ENCODE measurements around the gene SLC30A7. TPM values are rescaled to one million over a fixed set of nuclear protein-coding genes. Genes with fewer than 3 reads are reported as not detected.

The SLC30A7 gene
- total and polyA plus RNA-seq, 2 of the 13 experiments (the other 11 are each of a cell fraction or from before 2014, with no cell fraction given), result 8.3 to 40.8 TPM

DNA sequence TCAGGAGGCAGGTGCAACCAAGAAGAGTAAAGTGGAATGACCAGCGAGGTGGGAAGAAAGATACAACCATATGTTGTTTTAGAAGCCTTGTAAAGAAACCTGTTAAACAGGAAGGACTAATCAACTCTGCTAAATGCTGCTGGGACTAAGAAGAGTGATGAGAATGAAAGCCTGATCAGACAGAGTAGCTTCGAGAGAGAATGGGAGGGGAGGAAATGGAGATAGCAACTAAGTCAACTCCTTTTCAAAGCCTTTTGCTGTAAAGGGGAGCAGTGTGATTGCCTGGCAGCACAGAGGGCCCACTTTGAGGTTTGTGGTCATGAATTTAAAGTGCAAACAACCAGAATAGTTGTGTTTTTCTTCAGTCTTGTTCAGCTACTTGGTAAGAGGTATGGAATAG is 31.4 kb downstream of the SLC30A7 start:
- intact Hi-C loops (cut with micrococcal nuclease; ENCODE audit: unreplicated experiment) (no loop called here), in situ Hi-C loops (cut with HindIII; ENCODE audit: extremely low pct_ligation_motif_present, low pct_unique_long_range_greater_than_20kb) (loop anchor here (5.0 kb wide), 1 partner anchor 310 kb away; the partner anchor contains the start of gene S1PR1)
- Histone ChIP-seq H3K9ac (ENCODE audit: insufficient read depth, low read depth, low read length) (no peak overlapping the region), H3K9me3 (ENCODE audit: low read length) (no peaks in the 10 kb centered on the region), H2AFZ (ENCODE audit: low read length) (no peak overlapping the region), H3K79me2 (ENCODE audit: insufficient read depth, low read length) (no peaks in the 10 kb centered on the region), H3K4me2 (ENCODE audit: low read depth, low read length) (no peak overlapping the region), H4K20me1 (ENCODE audit: insufficient read depth, low read length) (no peaks in the 10 kb centered on the region), H3K4me1 (ENCODE audit: insufficient read depth, low read length) (no peaks in the 10 kb centered on the region), H3K27me3 (ENCODE audit: control insufficient read depth in 1 of 2, insufficient read depth in 2 of 2, low read length in 2 of 2) (no peaks in the 10 kb centered on the region), H3K4me3 (replicated peaks in 1 of 3; ENCODE audit: insufficient read depth in 1 of 3, low read depth in 2 of 3, low read length in 3 of 3) (no peak overlapping the region), H3K36me3 (replicated peaks in 1 of 2; ENCODE audit: control insufficient read depth in 1 of 2, insufficient read depth in 2 of 2, low read length in 2 of 2) (peaks cover 1 to 30% of the 10 kb centered on the region in 2 experiments; a peak in 4 of 5 replicates), H3K27ac (ENCODE audit: extremely low read length, insufficient read depth, low read length) (no peak overlapping the region)
- no peak for DNase-seq (ENCODE audit: low spot score)
- WGBS (ENCODE audit: low lambda C conversion rate), result 87% methylated on average over 2 of the region's 2 CpGs
- ATAC-seq, result no peak
- ChIA-PET POLR2A (no interaction called here), CTCF (ENCODE audit: low intra/inter-chr PET ratio, low total read pairs) (no interaction called here)
- FAIRE-seq, result no peak
- no TSS peak for BruUV-seq (replicated peaks)
- TF ChIP-seq ZNF460 (CRISPR knock-in tag; IDR thresholded peaks at IDR 0.05; ENCODE audit: borderline replicate concordance) (no peak), ZBTB20 (CRISPR knock-in tag; IDR thresholded peaks at IDR 0.05; ENCODE audit: borderline replicate concordance, low read depth) (no peak), ZNF33A (CRISPR knock-in tag; IDR thresholded peaks at IDR 0.05; ENCODE audit: borderline replicate concordance) (no peak), STAG1 (CRISPR knock-in tag; IDR thresholded peaks at IDR 0.05) (no peak), HOXD1 (CRISPR knock-in tag; IDR thresholded peaks at IDR 0.05) (no peak), ZNF572 (CRISPR knock-in tag; IDR thresholded peaks at IDR 0.05) (no peak), ZNF225 (CRISPR knock-in tag; IDR thresholded peaks at IDR 0.05) (no peak), ZNF136 (CRISPR knock-in tag; IDR thresholded peaks at IDR 0.05; ENCODE audit: low read depth) (no peak), GATA4 (IDR thresholded peaks at IDR 0.05; ENCODE audit: borderline replicate concordance, low read depth) (no peak), ZNF230 (CRISPR knock-in tag; IDR thresholded peaks at IDR 0.05) (no peak), ATM (IDR thresholded peaks at IDR 0.05; ENCODE audit: borderline replicate concordance) (no peak), TMF1 (CRISPR knock-in tag; IDR thresholded peaks at IDR 0.05; ENCODE audit: low read depth) (no peak), ELF1 (CRISPR knock-in tag; IDR thresholded peaks at IDR 0.05) (no peak), ZNF629 (CRISPR knock-in tag; conservative IDR thresholded peaks at IDR 0.05) (no peak)
- TF ChIP-seq, protein P1, sequence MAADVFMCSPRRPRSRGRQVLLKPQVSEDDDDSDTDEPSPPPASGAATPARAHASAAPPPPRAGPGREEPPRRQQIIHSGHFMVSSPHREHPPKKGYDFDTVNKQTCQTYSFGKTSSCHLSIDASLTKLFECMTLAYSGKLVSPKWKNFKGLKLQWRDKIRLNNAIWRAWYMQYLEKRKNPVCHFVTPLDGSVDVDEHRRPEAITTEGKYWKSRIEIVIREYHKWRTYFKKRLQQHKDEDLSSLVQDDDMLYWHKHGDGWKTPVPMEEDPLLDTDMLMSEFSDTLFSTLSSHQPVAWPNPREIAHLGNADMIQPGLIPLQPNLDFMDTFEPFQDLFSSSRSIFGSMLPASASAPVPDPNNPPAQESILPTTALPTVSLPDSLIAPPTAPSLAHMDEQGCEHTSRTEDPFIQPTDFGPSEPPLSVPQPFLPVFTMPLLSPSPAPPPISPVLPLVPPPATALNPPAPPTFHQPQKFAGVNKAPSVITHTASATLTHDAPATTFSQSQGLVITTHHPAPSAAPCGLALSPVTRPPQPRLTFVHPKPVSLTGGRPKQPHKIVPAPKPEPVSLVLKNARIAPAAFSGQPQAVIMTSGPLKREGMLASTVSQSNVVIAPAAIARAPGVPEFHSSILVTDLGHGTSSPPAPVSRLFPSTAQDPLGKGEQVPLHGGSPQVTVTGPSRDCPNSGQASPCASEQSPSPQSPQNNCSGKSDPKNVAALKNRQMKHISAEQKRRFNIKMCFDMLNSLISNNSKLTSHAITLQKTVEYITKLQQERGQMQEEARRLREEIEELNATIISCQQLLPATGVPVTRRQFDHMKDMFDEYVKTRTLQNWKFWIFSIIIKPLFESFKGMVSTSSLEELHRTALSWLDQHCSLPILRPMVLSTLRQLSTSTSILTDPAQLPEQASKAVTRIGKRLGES (CRISPR knock-in tag; IDR thresholded peaks at IDR 0.05; ENCODE audit: borderline replicate concordance), result no peak
- TF ChIP-seq, protein P2, sequence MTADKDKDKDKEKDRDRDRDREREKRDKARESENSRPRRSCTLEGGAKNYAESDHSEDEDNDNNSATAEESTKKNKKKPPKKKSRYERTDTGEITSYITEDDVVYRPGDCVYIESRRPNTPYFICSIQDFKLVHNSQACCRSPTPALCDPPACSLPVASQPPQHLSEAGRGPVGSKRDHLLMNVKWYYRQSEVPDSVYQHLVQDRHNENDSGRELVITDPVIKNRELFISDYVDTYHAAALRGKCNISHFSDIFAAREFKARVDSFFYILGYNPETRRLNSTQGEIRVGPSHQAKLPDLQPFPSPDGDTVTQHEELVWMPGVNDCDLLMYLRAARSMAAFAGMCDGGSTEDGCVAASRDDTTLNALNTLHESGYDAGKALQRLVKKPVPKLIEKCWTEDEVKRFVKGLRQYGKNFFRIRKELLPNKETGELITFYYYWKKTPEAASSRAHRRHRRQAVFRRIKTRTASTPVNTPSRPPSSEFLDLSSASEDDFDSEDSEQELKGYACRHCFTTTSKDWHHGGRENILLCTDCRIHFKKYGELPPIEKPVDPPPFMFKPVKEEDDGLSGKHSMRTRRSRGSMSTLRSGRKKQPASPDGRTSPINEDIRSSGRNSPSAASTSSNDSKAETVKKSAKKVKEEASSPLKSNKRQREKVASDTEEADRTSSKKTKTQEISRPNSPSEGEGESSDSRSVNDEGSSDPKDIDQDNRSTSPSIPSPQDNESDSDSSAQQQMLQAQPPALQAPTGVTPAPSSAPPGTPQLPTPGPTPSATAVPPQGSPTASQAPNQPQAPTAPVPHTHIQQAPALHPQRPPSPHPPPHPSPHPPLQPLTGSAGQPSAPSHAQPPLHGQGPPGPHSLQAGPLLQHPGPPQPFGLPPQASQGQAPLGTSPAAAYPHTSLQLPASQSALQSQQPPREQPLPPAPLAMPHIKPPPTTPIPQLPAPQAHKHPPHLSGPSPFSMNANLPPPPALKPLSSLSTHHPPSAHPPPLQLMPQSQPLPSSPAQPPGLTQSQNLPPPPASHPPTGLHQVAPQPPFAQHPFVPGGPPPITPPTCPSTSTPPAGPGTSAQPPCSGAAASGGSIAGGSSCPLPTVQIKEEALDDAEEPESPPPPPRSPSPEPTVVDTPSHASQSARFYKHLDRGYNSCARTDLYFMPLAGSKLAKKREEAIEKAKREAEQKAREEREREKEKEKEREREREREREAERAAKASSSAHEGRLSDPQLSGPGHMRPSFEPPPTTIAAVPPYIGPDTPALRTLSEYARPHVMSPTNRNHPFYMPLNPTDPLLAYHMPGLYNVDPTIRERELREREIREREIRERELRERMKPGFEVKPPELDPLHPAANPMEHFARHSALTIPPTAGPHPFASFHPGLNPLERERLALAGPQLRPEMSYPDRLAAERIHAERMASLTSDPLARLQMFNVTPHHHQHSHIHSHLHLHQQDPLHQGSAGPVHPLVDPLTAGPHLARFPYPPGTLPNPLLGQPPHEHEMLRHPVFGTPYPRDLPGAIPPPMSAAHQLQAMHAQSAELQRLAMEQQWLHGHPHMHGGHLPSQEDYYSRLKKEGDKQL (CRISPR knock-in tag; IDR thresholded peaks at IDR 0.05; ENCODE audit: low read depth), result no peak
